IMR-90 (cell line): ENCODE results near the gene SPATA2L. TPM values are rescaled to one million over a fixed set of nuclear protein-coding genes. Genes with fewer than 3 reads are reported as not detected.

Experiments
- ATAC-seq: fragments of 200-7000 bp; cut with Tn5 transposase; 2 replicates; pipeline ENCODE4 v1.9.1; 2020; ENCODE audit warnings: low read depth, mild to moderate bottlenecking, moderate library complexity
- BruUV-seq: library from RNA; stranded (reverse); fragments of 400-500 nt; replicated peaks from 2 replicates; lab custom pipeline; 2021; lab: Mats Ljungman, UMichigan
- CTCF ChIA-PET: fragments of 300-600 bp; formaldehyde crosslinking; extraction: SDS; loops from one replicate; lab custom pipeline; 2021; ENCODE audit warnings: antibody characterized with exemption; lab: Yijun Ruan, JAX
- POLR2A ChIA-PET: fragments of 300-600 bp; sonication (Branson Sonifier 250); formaldehyde crosslinking; loops from one replicate; lab custom pipeline; 2022; ENCODE audit warnings: antibody characterized with exemption; ENCODE audit not compliant: unreplicated experiment; lab: Charles Lee
- DNase-seq: peaks from one replicate; pipeline ENCODE4 v3.0.0; 2013
- H2AFZ ChIP-seq: replicated peaks from 2 replicates; pipeline ENCODE3; 2013; ENCODE audit warnings: low read length, mild to moderate bottlenecking; ENCODE audit not compliant: poor library complexity
- H2AK5ac ChIP-seq: 2 replicates; pipeline ENCODE4 v1.6.1; 2013; ENCODE audit warnings: low read depth, low read length, inconsistent platforms
- H2AK9ac ChIP-seq: replicated peaks from 2 replicates; pipeline ENCODE3; 2013; ENCODE audit warnings: mild to moderate bottlenecking, low read depth, low read length, moderate library complexity; ENCODE audit not compliant: poor library complexity
- H2BK120ac ChIP-seq: 2 replicates; pipeline ENCODE4 v1.6.1; 2013; ENCODE audit warnings: low read depth, low read length, inconsistent platforms
- H2BK15ac ChIP-seq: 3 replicates; pipeline ENCODE4 v1.6.1; 2013; ENCODE audit warnings: low read depth, low read length, inconsistent platforms
- H2BK20ac ChIP-seq: 2 replicates; pipeline ENCODE4 v1.6.1; 2013; ENCODE audit warnings: low read depth, mild to moderate bottlenecking, inconsistent platforms, low read length, moderate library complexity
- H2BK5ac ChIP-seq: 2 replicates; pipeline ENCODE4 v1.6.1; 2013; ENCODE audit warnings: mild to moderate bottlenecking, low read depth, low read length, inconsistent platforms; ENCODE audit not compliant: poor library complexity, severe bottlenecking
- H3K14ac ChIP-seq: replicated peaks from 2 replicates; pipeline ENCODE4 v1.6.1; 2013; ENCODE audit warnings: low read depth, low read length, inconsistent platforms
- H3K18ac ChIP-seq: 2 replicates; pipeline ENCODE4 v1.6.1; 2013; ENCODE audit warnings: low read depth, low read length, control low read depth
- H3K23ac ChIP-seq: 2 replicates; pipeline ENCODE4 v1.6.1; 2013; ENCODE audit warnings: low read depth, low read length, inconsistent platforms
- H3K27ac ChIP-seq: 2 replicates; pipeline ENCODE4 v1.5.1; 2013; ENCODE audit warnings: mild to moderate bottlenecking, control low read depth, low read length; ENCODE audit not compliant: insufficient read depth
- H3K27me3 ChIP-seq: 2 replicates; pipeline ENCODE4 v1.6.1; 2013; ENCODE audit warnings: low read length; ENCODE audit not compliant: control insufficient read depth, insufficient read depth
- H3K36me3 ChIP-seq: 2 replicates; pipeline ENCODE4 v1.6.1; 2013; ENCODE audit warnings: low read length, mixed read lengths; ENCODE audit not compliant: control insufficient read depth, insufficient read depth
- H3K4ac ChIP-seq: 2 replicates; pipeline ENCODE4 v1.6.1; 2013; ENCODE audit warnings: low read depth, low read length, inconsistent platforms
- H3K4me1 ChIP-seq: 2 replicates; pipeline ENCODE4 v1.6.1; 2013; ENCODE audit warnings: low read length, mixed read lengths; ENCODE audit not compliant: control insufficient read depth, insufficient read depth
- H3K4me2 ChIP-seq: 2 replicates; pipeline ENCODE4 v1.6.1; 2013; ENCODE audit warnings: low read depth, mild to moderate bottlenecking, control low read depth, low read length, moderate library complexity
- H3K4me3 ChIP-seq: 2 replicates; pipeline ENCODE4 v1.5.1; 2013; ENCODE audit warnings: low read depth, mild to moderate bottlenecking, control low read depth, low read length, moderate library complexity; ENCODE audit not compliant: insufficient read depth
- H3K56ac ChIP-seq: 2 replicates; pipeline ENCODE4 v1.6.1; 2013; ENCODE audit warnings: low read length, inconsistent platforms; ENCODE audit not compliant: insufficient read depth; ENCODE audit errors: extremely low read depth
- H3K79me1 ChIP-seq, 2 experiments: 2 replicates each; pipeline ENCODE4 v1.6.1; 2013; ENCODE audit warnings: low read length in 2 of 2, inconsistent platforms in 1 of 2, low read depth in 1 of 2
- H3K9ac ChIP-seq: 2 replicates; pipeline ENCODE4 v1.6.1; 2013; ENCODE audit warnings: low read depth, low read length, control low read depth
- H3K9me1 ChIP-seq: 2 replicates; pipeline ENCODE4 v1.6.1; 2013; ENCODE audit warnings: low read length, inconsistent platforms; ENCODE audit not compliant: insufficient read depth
- H3K9me3 ChIP-seq: 2 replicates; pipeline ENCODE4 v1.6.1; 2013; ENCODE audit warnings: low read length; ENCODE audit not compliant: control insufficient read depth, insufficient read depth
- H4K20me1 ChIP-seq: 2 replicates; pipeline ENCODE4 v1.6.1; 2013; ENCODE audit warnings: low read length, inconsistent platforms; ENCODE audit not compliant: insufficient read depth
- H4K5ac ChIP-seq: 2 replicates; pipeline ENCODE4 v1.6.1; 2013; ENCODE audit warnings: mild to moderate bottlenecking, low read depth, low read length, control low read depth
- H4K8ac ChIP-seq, 2 experiments: 2 replicates each; pipeline ENCODE4 v1.6.1; 2013; ENCODE audit warnings: low read depth in 2 of 2, low read length in 2 of 2, control low read depth in 1 of 2, inconsistent platforms in 1 of 2
- H4K91ac ChIP-seq: 2 replicates; pipeline ENCODE4 v1.6.1; 2013; ENCODE audit warnings: low read depth, low read length, inconsistent platforms; ENCODE audit not compliant: insufficient read depth
- BHLHE40 ChIP-seq: fragments of 150-350 bp; IDR thresholded peaks from 2 replicates; pipeline ENCODE4 v1.6.1; 2016; ENCODE audit warnings: mild to moderate bottlenecking, low read depth, low read length
- CHD1 ChIP-seq: IDR thresholded peaks from 2 replicates; pipeline ENCODE4 v1.6.1; 2012; ENCODE audit warnings: low read depth, low read length, improper control_type of control experiment
- CTCF ChIP-seq: conservative IDR thresholded peaks from 2 replicates; pipeline ENCODE4 v1.5.1; 2012; ENCODE audit warnings: mild to moderate bottlenecking, low read depth, low read length, improper control_type of control experiment
- ELK1 ChIP-seq: fragments of 150-350 bp; IDR thresholded peaks from 2 replicates; pipeline ENCODE4 v1.6.1; 2016; ENCODE audit warnings: low read depth, mild to moderate bottlenecking, low read length, moderate library complexity, borderline replicate concordance
- FOS ChIP-seq: fragments of 150-350 bp; IDR thresholded peaks from 2 replicates; pipeline ENCODE4 v1.6.1; 2016; ENCODE audit warnings: low read depth, low read length
- MAFK ChIP-seq: IDR thresholded peaks from 2 replicates; pipeline ENCODE4 v1.6.1; 2012; ENCODE audit warnings: low read depth, low read length, improper control_type of control experiment
- MAZ ChIP-seq: IDR thresholded peaks from 2 replicates; pipeline ENCODE4 v1.6.1; 2012; ENCODE audit warnings: low read depth, mild to moderate bottlenecking, low read length, improper control_type of control experiment, moderate library complexity, borderline replicate concordance
- NFE2L2 ChIP-seq: fragments of 150-350 bp; IDR thresholded peaks from 2 replicates; pipeline ENCODE4 v1.6.1; 2016; ENCODE audit warnings: low read depth, mild to moderate bottlenecking, low read length
- POLR2A ChIP-seq: IDR thresholded peaks from 2 replicates; pipeline ENCODE4 v1.6.1; 2012; ENCODE audit warnings: mild to moderate bottlenecking, low read depth, low read length
- RAD21 ChIP-seq: IDR thresholded peaks from 2 replicates; pipeline ENCODE4 v1.6.1; 2012; ENCODE audit warnings: low read length, improper control_type of control experiment
- RCOR1 ChIP-seq: IDR thresholded peaks from 2 replicates; pipeline ENCODE4 v1.6.1; 2012; ENCODE audit warnings: mild to moderate bottlenecking, low read length, improper control_type of control experiment; ENCODE audit not compliant: insufficient replicate concordance
- RFX5 ChIP-seq: IDR thresholded peaks from 2 replicates; pipeline ENCODE4 v1.8.0; 2012; ENCODE audit warnings: low read depth, mild to moderate bottlenecking, low read length, moderate library complexity
- WGBS, 2 experiments: methylation state at CpG; one replicate each; pipeline versions ENCODE4 v1.1.5 to v1.1.7; 2013; ENCODE audit warnings: missing lambda C conversion rate in 2 of 2; ENCODE audit not compliant: insufficient read length in 1 of 2; ENCODE audit errors: extremely low coverage in 2 of 2; 5-methylcytosine and 5-hydroxymethylcytosine counted together
- dilution Hi-C: fragments of 300-500 bp; cut with HindIII; formaldehyde crosslinking; loops from one replicate; pipeline ENCODE4 v1.14.3; 2018; ENCODE audit warnings: low sequenced_read_pairs; ENCODE audit not compliant: unreplicated experiment
- in situ Hi-C: fragments of 300-500 bp; cut with MboI; formaldehyde crosslinking; loops from 3 replicates; pipeline ENCODE4 v1.14.3; 2019; ENCODE audit warnings: low sequenced_read_pairs, inconsistent platforms, mixed read lengths
- intact Hi-C: fragments of 100-400 bp; cut with micrococcal nuclease; formaldehyde crosslinking; loops from 2 replicates; pipeline ENCODE4 v1.10.0; 2022
- polyA plus RNA-seq, 3 experiments: library from polyadenylated mRNA; depleted of rRNA; stranded (reverse); fragments of >200 nt; gene quantifications; 2 replicates each; pipeline ENCODE4 v1.2.3, GENCODE V29; 2012; ENCODE audit warnings: low replicate concordance in 1 of 3
- total RNA-seq: library from RNA; depleted of rRNA; stranded (reverse); fragments of >200 nt; gene quantifications from 2 replicates; pipeline ENCODE4 v1.2.3, GENCODE V29; 2012

SPATA2L gene
- total and polyA plus RNA-seq, 2 of the 4 experiments (the other 2 are of a cell fraction) = 4.8 to 6.9 TPM

GRCh38 chr16:89707695-89708094 is 6.2 kb upstream of the SPATA2L start:
- Histone ChIP-seq H3K4me1 (peaks cover 6% of the 10 kb centered on the region), H2AK5ac (no peak overlapping the region), H3K56ac (no peak overlapping the region), H2AK9ac (peak overlapping the region; percentile 50), H2AFZ (no peak overlapping the region), H2BK120ac (no peak overlapping the region), H3K36me3 (peaks cover 15% of the 10 kb centered on the region; the same call in 1 of the 2 replicates), H3K9ac (no peak overlapping the region), H3K23ac (no peak overlapping the region), H3K27me3 (no peaks in the 10 kb centered on the region), H3K4ac (no peak overlapping the region), H3K79me1 (no peaks in the 10 kb centered on the region), H3K9me3 (no peaks in the 10 kb centered on the region), H4K91ac (no peak overlapping the region), H4K20me1 (no peaks in the 10 kb centered on the region; the same call in 1 of the 2 replicates), H3K14ac (no peak overlapping the region), H2BK20ac (no peak overlapping the region), H2BK5ac (no peak overlapping the region), H3K4me2 (no peak overlapping the region), H3K4me3 (no peak overlapping the region), H4K8ac (no peak overlapping the region), H3K27ac (no peak overlapping the region), H2BK15ac (no peak overlapping the region), H3K18ac (no peak overlapping the region), H4K5ac (no peak overlapping the region), H3K9me1 (no peaks in the 10 kb centered on the region)
- dilution Hi-C loops (no loop called here), intact Hi-C loops (no loop called here), in situ Hi-C loops (no loop called here)
- ChIA-PET CTCF (no interaction called here), POLR2A (no interaction called here)
- no peak for DNase-seq
- TF ChIP-seq RCOR1 = no peak
- no peak for TF ChIP-seq RAD21
- TF ChIP-seq POLR2A = no peak
- no peak for TF ChIP-seq BHLHE40
- no peak for TF ChIP-seq CHD1
- no peak for TF ChIP-seq MAFK
- TF ChIP-seq NFE2L2 = no peak
- no peak for TF ChIP-seq MAZ
- TF ChIP-seq RFX5 = no peak
- TF ChIP-seq FOS = no peak
- TF ChIP-seq ELK1 = no peak
- TF ChIP-seq CTCF = no peak
- WGBS, 2 experiments = 93% methylated on average over 5 of the region's 9 CpGs; no CpG with 5 or more reads in 1 of the 2 experiments
- ATAC-seq = no peak
- no TSS peak for BruUV-seq
